GM21423 (cell line): ENCODE data around the gene QRICH2.

ENCODE experiments used
- ATAC-seq: cut with Tn5 transposase; IDR thresholded peaks from one replicate; pipeline ENCODE4 v1.9.1; 2021; ENCODE audit warnings: mild to moderate bottlenecking, moderate library complexity; ENCODE audit not compliant: unreplicated experiment

Gene QRICH2

DNA sequence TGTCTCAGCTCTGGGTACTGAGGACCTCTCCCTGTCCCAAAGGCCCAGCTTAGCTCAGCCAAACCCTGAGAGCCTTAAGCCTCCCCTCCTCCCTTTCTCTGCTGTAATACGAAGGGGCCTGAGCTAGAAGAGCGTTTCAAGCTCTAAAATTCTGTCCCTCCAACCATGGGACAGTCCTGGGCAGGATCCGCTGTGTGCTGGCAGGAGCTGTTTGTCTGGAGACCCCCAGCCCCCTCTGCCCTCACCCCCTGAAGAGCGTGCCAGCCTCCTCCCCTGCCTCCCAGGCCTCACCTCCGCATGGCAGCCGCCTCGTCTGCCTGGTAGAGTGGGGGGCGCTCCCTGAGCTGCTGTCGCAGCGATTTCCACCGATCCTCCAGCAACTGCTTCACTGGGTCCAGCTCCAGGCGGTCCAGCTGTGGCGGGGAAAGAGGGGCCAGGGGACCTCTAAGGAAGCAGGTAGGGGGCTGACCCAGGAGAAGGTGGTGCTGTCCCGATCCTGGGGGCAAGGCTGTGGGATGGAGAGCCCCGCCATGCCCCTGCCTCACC, 28.3 kb downstream of the QRICH2 start:
- ATAC-seq = no peak

DNA sequence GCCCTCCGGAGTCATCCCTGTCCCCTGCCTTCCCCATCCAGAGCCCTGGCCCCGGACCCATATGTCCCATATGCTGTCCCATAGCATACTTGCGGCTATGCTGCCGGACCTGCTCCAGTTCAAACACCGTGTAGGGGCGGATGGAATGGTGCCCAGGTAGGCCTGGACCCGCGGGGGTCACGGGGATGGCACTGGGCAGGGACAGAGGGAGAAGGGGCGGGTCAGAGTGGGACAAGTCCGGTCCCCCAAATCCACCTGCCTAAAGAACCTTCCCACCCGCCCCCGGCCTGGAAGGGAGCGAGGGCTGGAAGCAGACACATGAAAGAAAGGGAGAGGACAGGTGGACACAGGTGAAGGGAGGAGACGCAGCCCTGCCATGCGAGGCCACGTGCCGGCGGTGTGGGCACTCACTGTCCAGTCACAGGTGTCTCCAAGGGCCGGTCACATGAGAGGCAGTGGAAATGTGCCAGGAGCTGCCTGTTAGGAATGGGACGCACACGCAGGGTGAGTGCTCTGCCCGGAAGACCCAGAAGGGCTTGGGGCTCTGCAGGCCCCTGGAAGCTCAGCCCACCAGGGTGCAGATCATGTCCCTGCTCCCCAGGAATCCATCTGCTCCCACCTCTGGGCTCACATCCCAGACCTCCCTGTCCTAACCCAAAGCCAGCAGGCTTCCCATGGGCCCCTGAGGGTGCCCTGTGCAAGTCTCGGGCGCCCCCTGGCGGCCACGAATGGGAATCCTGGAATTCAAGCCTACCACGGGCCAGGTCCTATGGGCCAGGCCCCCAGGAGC, 28.9 kb downstream of the QRICH2 start:
- ATAC-seq = no peak

DNA sequence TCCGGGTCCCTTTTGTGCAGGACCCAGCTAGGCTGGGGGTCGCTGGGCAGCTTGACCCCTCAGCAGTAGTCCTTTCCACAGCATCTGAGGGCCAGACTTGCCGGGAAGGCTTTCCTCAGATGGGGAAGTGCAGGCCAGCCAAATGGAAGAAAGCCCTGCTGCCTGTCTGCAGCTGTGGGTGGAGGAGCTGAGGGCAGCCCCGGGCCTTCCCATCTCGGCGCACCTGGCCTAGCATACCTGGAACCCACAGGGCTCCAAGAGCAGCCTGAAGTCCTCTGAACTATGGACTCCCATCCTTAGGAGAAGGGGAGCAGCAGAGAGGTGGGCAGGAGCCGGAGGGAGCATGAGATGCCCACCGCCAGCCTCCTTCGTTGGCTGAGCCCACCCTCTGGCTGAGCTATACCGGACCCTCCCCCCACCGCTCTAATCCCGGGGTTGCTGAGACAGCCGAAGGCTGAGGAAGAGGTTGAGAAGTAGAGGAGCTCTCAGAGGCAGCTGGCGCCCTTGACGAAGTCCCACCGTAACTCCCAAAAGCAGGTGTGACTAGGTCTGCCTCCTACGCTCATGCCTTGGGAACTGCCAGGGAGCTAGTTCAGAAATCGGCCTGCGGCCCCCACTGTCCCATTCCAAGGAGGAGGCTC, 29.7 kb downstream of the QRICH2 start:
- no peak for ATAC-seq

DNA sequence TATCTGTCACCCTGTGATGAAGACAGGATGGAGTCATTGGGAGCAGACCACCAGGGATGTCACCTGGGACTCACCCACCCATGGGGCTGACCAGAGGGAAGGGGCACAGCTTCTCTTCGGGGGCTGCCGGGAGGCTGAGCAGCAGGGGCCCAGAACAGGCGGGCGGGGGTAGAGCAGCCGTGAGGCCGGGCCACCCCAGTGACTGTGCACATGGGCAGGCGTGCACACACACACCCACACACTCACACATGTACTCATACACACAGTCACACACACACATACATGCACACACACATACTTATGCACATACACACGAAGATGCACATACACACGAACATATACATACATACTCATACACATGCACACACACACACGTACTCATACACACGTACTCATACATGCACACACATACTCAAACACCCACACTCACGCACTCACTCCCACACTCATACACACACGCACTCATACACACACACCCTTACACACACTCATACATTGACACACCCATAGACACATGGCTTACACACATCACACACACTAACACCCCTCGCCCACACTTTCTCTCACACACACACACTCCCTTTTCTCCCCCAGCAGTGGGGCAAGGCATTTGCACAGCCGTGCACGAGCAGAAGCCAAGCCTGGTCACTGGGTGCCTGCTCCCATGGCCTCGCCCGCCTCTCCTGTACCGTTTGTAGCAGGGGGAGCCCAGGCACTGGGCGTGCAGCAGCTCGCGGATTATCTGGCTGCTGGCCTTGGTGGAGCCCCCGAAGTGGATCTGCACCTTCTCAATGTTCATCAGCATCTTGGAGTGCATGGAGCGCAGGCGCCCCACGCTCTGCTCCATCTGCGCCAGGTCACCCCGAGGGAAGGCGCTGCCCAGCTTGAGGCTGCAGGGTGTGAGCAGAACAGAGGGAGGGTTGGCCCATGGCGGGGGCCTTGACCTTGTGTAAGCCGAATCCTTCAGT, 30.5 kb downstream of the QRICH2 start:
- no peak for ATAC-seq

DNA sequence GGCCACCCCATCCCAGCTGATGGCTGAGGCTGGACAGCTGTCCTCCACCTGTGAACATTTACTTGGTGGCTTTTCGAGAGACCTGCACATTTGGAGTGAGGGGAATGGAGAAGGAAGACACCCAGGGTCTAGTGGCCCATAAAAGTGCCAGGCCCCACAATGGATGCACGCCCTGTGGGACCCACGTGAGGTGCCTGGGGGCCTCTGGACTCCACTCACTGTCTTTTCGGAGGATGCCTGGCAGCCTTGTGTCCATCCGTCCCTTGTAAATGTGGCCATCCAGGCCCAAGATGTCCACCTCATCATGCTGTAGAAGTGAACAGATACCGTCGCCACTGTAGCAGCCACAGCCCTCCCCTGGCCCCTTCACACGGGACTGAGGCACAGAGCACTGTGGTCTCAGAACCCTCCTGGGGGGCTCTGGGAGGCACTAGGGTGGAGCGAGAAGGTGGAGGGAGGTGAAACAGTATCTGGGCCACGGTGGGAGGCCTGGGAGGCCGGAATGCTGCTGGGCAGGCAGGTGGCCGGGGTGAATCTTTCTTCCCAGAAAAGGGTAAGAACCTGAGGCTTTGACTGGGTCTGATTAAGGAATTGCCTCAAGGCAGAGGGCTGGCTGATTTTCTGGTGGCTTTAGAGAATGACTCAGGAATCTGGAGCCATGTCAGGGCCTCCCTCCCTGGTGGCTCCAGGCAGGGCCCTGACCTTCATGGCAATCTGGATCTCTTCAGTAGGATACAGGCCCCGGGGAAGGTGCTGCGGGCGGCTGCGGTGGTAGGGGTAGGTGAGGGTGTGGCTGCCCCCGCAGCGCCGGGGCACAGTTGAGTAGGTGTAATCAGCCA, 31.4 kb downstream of the QRICH2 start:
- no peak for ATAC-seq

DNA sequence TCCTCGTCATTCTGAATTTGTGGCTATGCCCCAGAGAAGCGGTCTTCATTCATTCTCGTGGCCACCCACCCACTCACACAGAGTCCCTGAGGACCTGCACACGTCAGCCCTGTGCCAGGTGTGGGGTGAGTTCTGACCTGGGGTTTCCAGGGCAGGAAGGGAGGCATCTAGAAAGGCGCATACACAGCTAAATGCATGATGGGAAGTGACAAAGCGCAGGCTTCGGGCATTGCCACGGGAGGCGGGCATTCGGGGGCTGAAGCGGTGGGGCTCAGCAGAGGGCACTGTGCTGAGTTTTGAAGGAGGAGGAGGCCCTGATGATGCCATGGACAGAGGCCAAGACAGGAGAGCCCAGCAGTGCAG, 32.0 kb downstream of the QRICH2 start:
- no peak for ATAC-seq

DNA sequence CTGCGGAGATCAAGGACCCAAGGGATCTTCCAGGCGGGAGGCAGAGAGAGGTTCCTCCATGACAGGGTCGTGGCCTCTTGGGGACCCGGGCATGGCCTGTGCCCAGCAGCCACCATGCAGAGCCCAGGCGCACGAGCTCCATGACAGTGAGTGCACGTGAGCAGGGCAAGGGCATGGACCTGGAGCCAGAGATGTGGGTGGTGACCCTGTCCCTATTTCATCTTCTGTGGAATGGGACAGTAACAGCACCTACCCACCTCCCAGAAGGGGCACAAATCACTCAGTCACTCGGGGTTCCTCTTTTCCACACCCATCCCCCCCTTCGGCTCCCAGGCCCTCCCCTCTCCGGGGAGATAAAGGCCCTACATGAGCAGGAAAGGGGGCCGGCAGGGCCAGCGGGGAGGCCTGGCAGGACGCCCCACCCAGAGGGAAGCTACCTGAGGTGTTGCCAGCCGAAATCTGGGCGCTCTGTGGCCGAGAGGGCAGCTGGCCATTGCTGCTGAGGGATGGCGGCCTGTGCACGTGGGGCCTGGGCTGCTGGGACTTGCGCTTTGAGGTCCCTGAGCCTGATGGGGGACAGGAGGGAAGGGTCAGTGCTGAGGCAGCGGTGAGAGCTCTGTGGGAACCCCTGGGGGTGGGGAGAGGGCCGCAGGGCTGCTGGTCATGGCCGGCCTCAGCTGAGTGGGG, 32.6 kb downstream of the QRICH2 start:
- ATAC-seq = no peak

DNA sequence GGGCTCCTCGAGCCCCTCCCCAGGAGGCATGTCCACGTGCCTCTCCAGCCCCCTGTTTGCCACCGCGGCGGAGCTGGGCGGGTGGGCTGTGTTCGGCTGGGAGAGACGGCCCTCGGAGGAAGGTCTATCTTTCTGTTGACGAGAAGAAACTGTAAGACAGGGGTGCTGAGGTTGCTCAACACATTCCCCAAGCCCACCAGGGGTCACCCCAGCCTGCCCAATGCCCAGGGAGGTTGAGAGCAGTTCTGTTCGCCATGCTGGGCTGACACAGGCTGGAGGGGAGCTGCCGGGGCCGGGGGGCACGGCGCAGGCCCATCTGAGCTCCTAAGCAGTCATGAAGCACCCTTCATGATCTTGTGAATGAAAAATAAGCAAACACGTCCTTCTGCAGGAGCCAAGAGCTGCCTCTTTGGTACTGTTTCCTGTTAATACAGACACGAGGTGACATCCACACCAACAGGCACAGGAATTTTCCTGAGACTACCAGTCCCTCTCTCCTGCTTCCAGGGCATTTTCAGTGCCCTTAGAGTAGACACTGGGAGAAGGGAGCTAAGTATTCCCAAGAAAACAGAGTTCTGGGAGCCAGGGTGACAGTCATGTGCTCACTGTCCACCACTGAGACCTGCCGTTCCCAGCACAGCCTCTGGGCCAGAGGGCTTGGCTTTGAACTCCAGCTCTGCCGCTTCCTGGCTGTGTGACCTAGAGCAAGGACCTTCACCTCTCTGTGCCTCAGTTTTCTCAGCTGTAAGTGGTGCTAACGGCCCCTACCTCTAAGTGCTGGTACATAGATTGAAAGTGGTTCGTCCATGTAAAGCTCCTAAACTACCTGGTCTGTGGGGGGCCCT, 33.7 kb downstream of the QRICH2 start:
- ATAC-seq = no peak

DNA sequence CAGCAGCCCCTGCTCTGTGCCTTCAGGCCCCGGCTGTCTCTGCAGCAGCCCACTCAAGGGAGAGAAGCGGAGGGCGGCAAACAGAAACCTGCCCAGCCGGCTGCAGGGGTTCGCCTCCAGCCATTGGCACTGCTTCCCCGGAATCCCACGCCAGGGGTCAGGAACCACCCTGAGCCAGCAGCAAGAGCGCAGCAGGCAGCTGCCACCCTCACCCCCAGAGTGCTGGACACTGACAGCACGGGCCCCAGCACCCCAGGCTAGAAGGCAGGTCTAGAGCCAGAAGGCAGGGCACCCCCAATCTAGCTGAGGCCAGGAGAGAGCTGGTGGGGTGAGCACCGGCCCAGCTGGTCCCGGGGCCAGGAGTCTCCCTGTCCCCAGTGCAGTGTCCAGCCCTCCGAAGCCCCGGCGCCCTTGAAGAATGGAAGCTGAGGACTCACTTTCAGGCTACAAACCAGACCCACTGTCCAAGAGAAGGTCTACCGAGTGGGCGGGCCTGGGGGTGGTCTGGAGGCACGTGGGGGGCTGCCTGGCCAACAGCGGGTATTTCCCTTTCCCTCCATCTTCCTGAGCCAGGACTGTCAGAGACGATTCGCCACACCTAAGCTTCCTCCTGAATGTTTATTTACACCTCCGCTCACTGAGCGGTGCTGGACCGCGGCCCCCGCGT, 34.5 kb downstream of the QRICH2 start:
- no peak for ATAC-seq

DNA sequence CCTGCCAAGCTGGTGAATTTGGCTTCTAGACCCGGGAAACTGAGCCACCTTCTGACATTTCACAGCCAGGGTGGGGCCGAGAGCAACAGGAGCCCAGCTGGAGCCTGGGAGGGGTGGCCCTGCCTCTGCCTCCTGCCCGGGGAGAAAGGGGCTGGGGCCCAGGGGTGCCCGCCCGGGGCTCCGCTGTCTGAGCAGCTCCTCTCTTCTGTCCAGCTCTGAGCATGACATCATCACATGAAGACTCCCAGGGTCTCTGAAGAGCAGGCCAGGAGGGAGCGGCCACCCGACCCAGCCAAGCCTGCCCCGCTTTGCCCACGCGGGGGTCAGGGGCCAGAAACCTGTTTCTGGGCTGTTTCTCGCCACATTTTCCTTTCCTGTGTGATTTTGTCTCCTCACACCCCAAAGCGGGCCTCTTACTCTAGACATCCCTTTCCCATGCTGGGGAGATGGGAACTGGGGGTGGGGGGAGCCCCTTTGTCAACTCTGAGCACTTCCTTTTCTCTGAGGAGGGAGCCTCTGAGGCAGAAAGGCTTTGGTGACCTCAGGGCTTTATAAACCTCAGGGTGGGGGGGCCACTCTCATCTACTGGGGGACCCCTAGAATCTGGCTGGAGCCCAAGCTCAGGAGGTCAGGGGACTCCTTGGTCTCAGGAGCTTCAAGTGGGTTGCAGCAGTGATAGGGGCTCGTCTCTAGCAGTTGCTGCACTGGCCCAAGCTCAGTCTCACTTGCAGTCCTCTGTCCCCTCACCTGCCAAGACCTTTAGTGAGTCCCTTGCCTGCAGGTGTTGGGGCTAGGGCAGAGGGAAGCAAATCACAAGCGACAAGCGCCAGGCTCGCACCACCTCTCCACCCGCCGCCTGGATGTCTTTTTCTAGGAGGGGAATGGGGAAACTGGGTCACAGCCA, 35.3 kb downstream of the QRICH2 start:
- peak; percentile 5 for ATAC-seq

DNA sequence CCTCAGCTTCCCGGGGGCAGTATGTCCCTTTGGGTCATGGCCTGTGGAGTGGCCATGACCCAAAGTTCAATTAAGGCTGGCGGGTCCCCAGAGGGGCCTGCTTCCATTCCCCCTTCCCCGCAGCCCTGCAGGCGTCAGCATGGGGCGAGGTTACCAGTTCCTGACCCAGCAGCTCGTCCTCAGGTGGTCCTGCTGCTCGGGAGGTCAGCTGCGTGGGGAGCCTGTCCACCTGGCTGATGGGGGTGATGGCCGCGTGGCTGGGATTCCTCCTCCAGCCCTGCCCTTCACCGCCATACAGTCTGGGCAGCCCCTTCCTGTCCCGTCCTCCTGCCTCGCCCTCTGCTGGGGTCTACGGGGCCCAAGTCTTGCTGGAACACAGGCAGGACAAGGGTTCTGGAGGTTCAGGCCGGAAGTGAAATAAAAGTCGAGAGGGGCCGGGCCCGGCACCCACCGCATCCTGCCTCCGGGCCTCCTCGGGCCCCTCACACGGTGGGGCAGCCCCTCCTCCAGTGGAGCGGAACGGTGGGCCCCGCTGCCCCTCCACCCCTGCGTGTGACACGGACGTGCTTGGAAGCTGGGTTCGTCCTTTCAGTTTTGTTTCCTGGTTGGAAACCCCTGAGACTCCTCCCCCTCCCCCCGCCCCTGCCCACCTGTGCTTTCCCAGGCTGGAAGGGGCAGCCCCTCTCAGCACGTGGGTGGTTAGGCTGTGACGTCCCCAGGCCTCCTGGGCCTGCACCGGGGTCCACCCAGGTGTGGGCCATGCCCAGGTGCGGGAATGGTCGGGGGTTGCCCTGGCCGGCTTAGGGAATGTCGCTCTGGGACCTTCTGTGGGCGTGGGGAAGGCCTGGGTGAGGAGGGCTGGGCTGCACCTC, 36.2 kb downstream of the QRICH2 start:
- ATAC-seq = peak; percentile 44

DNA sequence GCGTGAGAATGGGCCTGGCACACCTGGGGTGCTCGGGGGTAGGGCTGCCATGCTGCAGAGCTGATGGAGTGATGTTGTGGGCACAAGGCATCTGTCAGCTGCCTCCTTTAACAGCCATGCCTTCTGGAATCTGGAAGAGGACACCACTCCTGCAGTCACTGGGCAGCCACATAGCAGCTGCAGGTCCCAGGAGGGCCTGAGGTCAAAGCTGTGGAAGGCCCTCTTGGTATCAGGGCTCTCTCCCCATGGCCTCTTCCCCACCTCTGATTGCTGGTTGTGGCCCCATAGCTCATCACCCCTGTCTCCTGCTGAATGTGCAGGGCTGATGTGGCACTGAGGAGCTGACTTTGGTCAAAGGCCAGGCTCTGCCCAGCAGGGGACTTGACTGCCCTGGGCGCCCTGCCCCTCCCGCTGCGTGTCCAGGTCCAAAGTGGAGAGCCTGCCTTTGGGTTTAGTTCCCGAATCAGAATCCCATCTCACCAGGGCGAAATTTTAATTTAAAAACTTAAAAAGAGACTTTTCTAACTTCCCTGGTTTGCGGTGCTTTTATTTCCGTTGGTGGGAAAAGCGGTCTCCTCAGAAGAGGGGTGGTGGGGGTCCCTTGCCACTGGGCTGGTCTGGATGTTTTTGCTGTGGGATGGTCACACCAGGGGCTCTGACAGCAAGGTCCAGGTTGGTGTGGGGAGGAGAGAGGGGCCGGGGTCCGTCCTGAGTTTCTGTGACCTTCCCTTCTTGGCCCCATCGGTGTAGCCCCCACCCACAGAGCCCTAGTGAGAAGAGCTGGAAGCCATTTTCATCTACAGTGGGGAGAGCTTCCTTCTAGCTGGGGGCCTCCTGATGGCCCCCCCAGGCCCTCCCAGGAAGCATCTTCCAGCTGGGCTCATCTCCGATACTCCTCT, 37.1 kb downstream of the QRICH2 start:
- peak; percentile 0 for ATAC-seq

DNA sequence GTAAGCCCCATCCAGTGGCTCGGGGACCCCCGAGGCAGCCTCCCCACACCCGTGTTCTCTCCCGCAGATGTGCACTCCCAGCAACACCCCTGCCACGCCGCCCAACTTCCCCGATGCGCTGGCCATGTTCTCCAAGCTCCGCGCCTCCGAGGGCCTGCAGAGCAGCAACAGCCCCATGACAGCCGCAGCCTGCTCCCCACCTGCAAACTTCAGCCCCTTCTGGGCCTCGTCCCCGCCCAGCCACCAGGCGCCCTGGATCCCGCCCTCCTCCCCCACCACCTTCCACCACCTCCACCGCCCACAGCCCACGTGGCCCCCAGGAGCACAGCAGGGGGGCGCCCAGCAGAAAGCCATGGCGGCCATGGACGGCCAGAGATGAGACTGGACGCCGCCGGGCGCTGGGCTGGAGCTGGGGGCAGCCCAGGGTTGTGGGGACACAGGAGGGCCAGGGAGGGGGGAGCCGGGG, 37.9 kb downstream of the QRICH2 start:
- no peak for ATAC-seq

DNA sequence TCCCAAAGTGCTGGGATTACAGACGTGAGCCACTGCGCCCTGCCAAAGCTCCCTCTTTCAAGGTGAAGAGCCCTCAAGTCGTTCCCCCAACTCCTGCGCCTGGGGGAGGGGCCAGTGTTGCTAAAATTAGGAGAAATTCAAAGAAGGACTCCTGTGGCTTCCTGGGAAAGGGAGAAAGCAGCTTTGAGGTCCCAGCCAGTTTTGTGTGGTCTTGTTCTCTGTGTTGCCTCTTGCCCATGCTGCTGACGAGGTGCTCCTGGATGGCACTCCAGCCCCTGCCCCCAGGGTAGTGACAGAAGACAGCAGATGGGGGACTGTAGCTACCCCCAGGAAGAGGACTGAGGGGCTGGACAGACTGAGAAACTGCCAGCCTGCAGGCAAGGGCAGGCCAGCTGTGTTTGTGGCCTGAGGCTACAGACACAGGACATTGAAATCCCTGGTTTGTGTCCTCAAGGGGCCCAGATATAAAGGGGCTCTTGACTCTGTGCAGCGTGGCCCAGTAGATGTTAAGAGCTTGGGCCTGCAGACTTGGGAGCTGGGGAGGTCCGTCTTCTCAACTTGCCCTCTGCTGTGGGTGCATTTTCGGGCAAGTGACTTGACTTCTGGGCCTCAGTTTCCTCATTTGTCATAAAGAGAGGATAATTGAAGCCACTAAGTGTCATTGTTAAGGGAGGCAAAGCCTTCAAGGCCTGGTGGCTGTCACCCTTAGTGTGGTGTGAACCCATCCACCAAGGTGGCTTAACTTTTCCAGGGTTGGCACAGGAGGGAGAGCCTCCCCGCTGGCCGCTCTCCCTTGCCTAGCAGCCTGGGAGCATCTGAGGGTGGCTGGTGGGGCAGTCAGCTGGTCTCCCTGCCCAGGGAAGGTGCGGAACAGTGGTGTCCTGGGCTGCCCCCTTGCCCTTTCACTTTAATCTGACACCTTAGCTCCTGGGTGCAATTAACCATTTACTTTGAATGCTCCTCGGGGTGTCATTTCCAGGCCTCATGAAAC, 38.8 kb downstream of the QRICH2 start:
- ATAC-seq = no peak
